IgD-negative memory B cell (primary cell): Measurements from ENCODE around the gene IRF2BP1. TPM values are rescaled to one million over a fixed set of nuclear protein-coding genes. Genes with fewer than 3 reads are reported as not detected.

Experiments used
- H3K27ac Mint-ChIP-seq, 3 donors: one replicate each; pipeline ENCODE4 v1.8.0; 2020 to 2022; ENCODE audit warnings: mild to moderate bottlenecking in 3 of 3, mixed read lengths in 3 of 3, moderate library complexity in 1 of 3
- H3K27me3 Mint-ChIP-seq: one replicate; pipeline ENCODE4 v1.8.0; 2021; ENCODE audit warnings: mixed read lengths
- H3K36me3 Mint-ChIP-seq: one replicate; pipeline ENCODE4 v1.8.0; 2020; ENCODE audit warnings: mild to moderate bottlenecking, mixed read lengths
- H3K4me1 Mint-ChIP-seq, 3 donors: one replicate each; pipeline ENCODE4 v1.8.0; 2020 to 2022; ENCODE audit warnings: mixed read lengths in 3 of 3, mild to moderate bottlenecking in 1 of 3
- H3K4me3 Mint-ChIP-seq, 4 donors: one replicate each; pipeline ENCODE4 v1.8.0; 2020 to 2022; ENCODE audit warnings: mild to moderate bottlenecking in 4 of 4, mixed read lengths in 4 of 4, moderate library complexity in 3 of 4
- H3K9me3 Mint-ChIP-seq, 3 donors: one replicate each; pipeline ENCODE4 v1.8.0; 2020 to 2021; ENCODE audit warnings: mixed read lengths in 3 of 3, mild to moderate bottlenecking in 1 of 3
- polyA plus RNA-seq: library from polyadenylated mRNA; unstranded; fragments of 300-500 nt; fragmentation: Illumina TruSeq; gene quantifications from one replicate; pipeline ENCODE4 v1.2.3, GENCODE V29; 2021

The IRF2BP1 gene
- 10.0 TPM for polyA plus RNA-seq

- H3K4me3 Mint-ChIP-seq, result peak within 1 kb of the TSS; percentile 97 to 100 (median 98)
- H3K4me1 Mint-ChIP-seq, result peaks cover 9 to 22% (median 15%) of the 10 kb centered on the region in 3 donors
- peaks cover 4% of the 10 kb centered on the region for H3K27me3 Mint-ChIP-seq
- no peaks in the 10 kb centered on the region for H3K9me3 Mint-ChIP-seq
- peaks cover 7% of the 10 kb centered on the region for H3K36me3 Mint-ChIP-seq
- H3K27ac Mint-ChIP-seq, result peak within 1 kb of the TSS; percentile 97 to 98 (median 98)
Observed at GRCh38 chr19:45885556-45886426, at the start of gene IRF2BP1. Gene IRF2BP1 (minus strand): TSS chr19:45886141. CDS start chr19:45885774, 367 bp downstream.

GRCh38 chr19:45935267-45935666 is 49.3 kb upstream of the IRF2BP1 start:
- Mint-ChIP-seq H3K27me3 (peaks cover 37% of the 10 kb centered on the region), H3K4me3 (no peak overlapping the region), H3K27ac (no peak overlapping the region), H3K4me1 (no peaks in the 10 kb centered on the region), H3K9me3 (peaks cover 0 to 3% (median 0%) of the 10 kb centered on the region in 3 donors), H3K36me3 (peaks cover 4% of the 10 kb centered on the region)

GRCh38 chr19:45934551-45935230 is 48.8 kb upstream of the IRF2BP1 start:
- Mint-ChIP-seq H3K4me3 (no peak overlapping the region), H3K36me3 (peaks cover 4% of the 10 kb centered on the region), H3K27ac (no peak overlapping the region), H3K4me1 (no peaks in the 10 kb centered on the region), H3K9me3 (peaks cover 0 to 3% (median 0%) of the 10 kb centered on the region in 3 donors), H3K27me3 (peaks cover 35% of the 10 kb centered on the region)

GRCh38 chr19:45933759-45934158 is 47.8 kb upstream of the IRF2BP1 start:
- Mint-ChIP-seq H3K36me3 (peaks cover 3% of the 10 kb centered on the region), H3K27ac (no peak overlapping the region), H3K4me3 (no peak overlapping the region), H3K4me1 (no peaks in the 10 kb centered on the region), H3K9me3 (peaks cover 0 to 3% (median 0%) of the 10 kb centered on the region in 3 donors), H3K27me3 (peaks cover 33% of the 10 kb centered on the region)

- peaks cover 0 to 7% (median 0%) of the 10 kb centered on the region in 3 donors for H3K4me1 Mint-ChIP-seq
- no peak overlapping the region for H3K27ac Mint-ChIP-seq
- H3K9me3 Mint-ChIP-seq, result no peaks in the 10 kb centered on the region
- no peak overlapping the region for H3K4me3 Mint-ChIP-seq
- peaks cover 3% of the 10 kb centered on the region for H3K36me3 Mint-ChIP-seq
- H3K27me3 Mint-ChIP-seq, result peaks cover 26% of the 10 kb centered on the region
Observed at GRCh38 chr19:45931055-45931454, 45.1 kb upstream of the IRF2BP1 start.

- no peak overlapping the region for H3K4me3 Mint-ChIP-seq
- peaks cover 0 to 7% (median 0%) of the 10 kb centered on the region in 3 donors for H3K4me1 Mint-ChIP-seq
- peaks cover 3% of the 10 kb centered on the region for H3K36me3 Mint-ChIP-seq
- H3K27ac Mint-ChIP-seq, result no peak overlapping the region
- peaks cover 0 to 2% (median 0%) of the 10 kb centered on the region in 3 donors for H3K9me3 Mint-ChIP-seq
- peaks cover 15% of the 10 kb centered on the region for H3K27me3 Mint-ChIP-seq
Observed at GRCh38 chr19:45929247-45929646, 43.3 kb upstream of the IRF2BP1 start.

GRCh38 chr19:45927565-45928261 is 41.8 kb upstream of the IRF2BP1 start:
- Mint-ChIP-seq H3K27me3 (peaks cover 12% of the 10 kb centered on the region), H3K9me3 (peaks cover 0 to 2% (median 0%) of the 10 kb centered on the region in 3 donors), H3K36me3 (peaks cover 3% of the 10 kb centered on the region), H3K27ac (peak overlapping the region in 1 of 3 donors; percentile 40), H3K4me1 (peaks cover 0 to 7% (median 0%) of the 10 kb centered on the region in 3 donors), H3K4me3 (peak overlapping the region in 2 of 4 donors; percentile 68 to 81)

- Mint-ChIP-seq H3K27ac (peak overlapping the region in 1 of 3 donors; percentile 3), H3K4me3 (peak overlapping the region in 1 of 4 donors; percentile 5), H3K36me3 (peaks cover 3% of the 10 kb centered on the region), H3K9me3 (peaks cover 0 to 2% (median 2%) of the 10 kb centered on the region in 3 donors), H3K4me1 (peaks cover 0 to 7% (median 0%) of the 10 kb centered on the region in 3 donors), H3K27me3 (peaks cover 3% of the 10 kb centered on the region)
Observed at GRCh38 chr19:45924891-45925447, 39.0 kb upstream of the IRF2BP1 start.

GRCh38 chr19:45922281-45922680 is 36.3 kb upstream of the IRF2BP1 start:
- Mint-ChIP-seq H3K4me1 (no peaks in the 10 kb centered on the region), H3K9me3 (peaks cover 0 to 2% (median 2%) of the 10 kb centered on the region in 3 donors), H3K27ac (no peak overlapping the region), H3K27me3 (peaks cover 10% of the 10 kb centered on the region), H3K36me3 (no peaks in the 10 kb centered on the region), H3K4me3 (no peak overlapping the region)

- Mint-ChIP-seq H3K9me3 (peaks cover 0 to 2% (median 2%) of the 10 kb centered on the region in 3 donors), H3K4me3 (no peak overlapping the region), H3K27me3 (peaks cover 8% of the 10 kb centered on the region), H3K4me1 (no peaks in the 10 kb centered on the region), H3K36me3 (peaks cover 2% of the 10 kb centered on the region), H3K27ac (no peak overlapping the region)
Observed at GRCh38 chr19:45920458-45920857, 34.5 kb upstream of the IRF2BP1 start.

- H3K9me3 Mint-ChIP-seq, result peaks cover 0 to 2% (median 0%) of the 10 kb centered on the region in 3 donors
- no peaks in the 10 kb centered on the region for H3K4me1 Mint-ChIP-seq
- H3K27me3 Mint-ChIP-seq, result peaks cover 10% of the 10 kb centered on the region
- no peak overlapping the region for H3K4me3 Mint-ChIP-seq
- H3K27ac Mint-ChIP-seq, result peak overlapping the region in 1 of 3 donors; percentile 77
- H3K36me3 Mint-ChIP-seq, result peaks cover 2% of the 10 kb centered on the region
Observed at GRCh38 chr19:45919678-45920077, 33.7 kb upstream of the IRF2BP1 start.

GRCh38 chr19:45918721-45919120 is 32.8 kb upstream of the IRF2BP1 start:
- Mint-ChIP-seq H3K4me1 (no peaks in the 10 kb centered on the region), H3K27ac (no peak overlapping the region), H3K27me3 (peaks cover 10% of the 10 kb centered on the region), H3K4me3 (no peak overlapping the region), H3K9me3 (peaks cover 0 to 3% (median 0%) of the 10 kb centered on the region in 3 donors), H3K36me3 (peaks cover 2% of the 10 kb centered on the region)

GRCh38 chr19:45917421-45918091 is 31.6 kb upstream of the IRF2BP1 start:
- Mint-ChIP-seq H3K9me3 (peaks cover 0 to 4% (median 0%) of the 10 kb centered on the region in 3 donors), H3K27me3 (peaks cover 14% of the 10 kb centered on the region), H3K27ac (no peak overlapping the region), H3K4me3 (no peak overlapping the region), H3K36me3 (peaks cover 2% of the 10 kb centered on the region), H3K4me1 (no peaks in the 10 kb centered on the region)
